Astrocyte (in vitro differentiated cells and primary cell): ENCODE data around the gene HBS1L.

Source experiments
- EZH2 ChIP-seq: IDR thresholded peaks from 2 replicates; pipeline ENCODE4 v1.6.1; 2012; ENCODE audit warnings: mild to moderate bottlenecking, low read length, inconsistent platforms; ENCODE audit not compliant: insufficient read depth
- TF ChIP-seq, protein P1 (sequence below): IDR thresholded peaks from 2 replicates; pipeline ENCODE4 v1.5.1; 2011; ENCODE audit warnings: low read depth, mild to moderate bottlenecking, inconsistent platforms, low read length, moderate library complexity; ENCODE audit not compliant: insufficient read depth

DNA sequence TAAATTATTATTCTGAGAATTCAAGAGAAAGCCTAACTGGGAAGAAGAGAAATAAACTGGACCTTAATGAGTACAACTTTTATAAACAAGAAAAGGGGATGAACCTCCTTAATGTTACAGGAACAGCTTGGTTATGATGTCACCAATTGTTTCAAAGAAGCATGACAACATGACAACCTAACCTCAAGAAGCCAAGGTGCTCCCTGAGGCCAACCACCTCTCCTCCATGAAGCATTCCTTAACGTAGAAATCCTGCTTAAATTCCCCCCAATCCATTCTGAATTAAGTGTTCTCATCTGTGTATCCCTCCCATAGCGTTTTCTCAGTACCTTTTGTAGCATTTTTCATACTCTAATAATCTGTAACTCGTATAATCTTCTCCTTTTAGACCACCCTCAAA, 1.7 kb downstream of the HBS1L start:
- TF ChIP-seq, protein P1, sequence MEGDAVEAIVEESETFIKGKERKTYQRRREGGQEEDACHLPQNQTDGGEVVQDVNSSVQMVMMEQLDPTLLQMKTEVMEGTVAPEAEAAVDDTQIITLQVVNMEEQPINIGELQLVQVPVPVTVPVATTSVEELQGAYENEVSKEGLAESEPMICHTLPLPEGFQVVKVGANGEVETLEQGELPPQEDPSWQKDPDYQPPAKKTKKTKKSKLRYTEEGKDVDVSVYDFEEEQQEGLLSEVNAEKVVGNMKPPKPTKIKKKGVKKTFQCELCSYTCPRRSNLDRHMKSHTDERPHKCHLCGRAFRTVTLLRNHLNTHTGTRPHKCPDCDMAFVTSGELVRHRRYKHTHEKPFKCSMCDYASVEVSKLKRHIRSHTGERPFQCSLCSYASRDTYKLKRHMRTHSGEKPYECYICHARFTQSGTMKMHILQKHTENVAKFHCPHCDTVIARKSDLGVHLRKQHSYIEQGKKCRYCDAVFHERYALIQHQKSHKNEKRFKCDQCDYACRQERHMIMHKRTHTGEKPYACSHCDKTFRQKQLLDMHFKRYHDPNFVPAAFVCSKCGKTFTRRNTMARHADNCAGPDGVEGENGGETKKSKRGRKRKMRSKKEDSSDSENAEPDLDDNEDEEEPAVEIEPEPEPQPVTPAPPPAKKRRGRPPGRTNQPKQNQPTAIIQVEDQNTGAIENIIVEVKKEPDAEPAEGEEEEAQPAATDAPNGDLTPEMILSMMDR = no peak
- no peak for TF ChIP-seq EZH2
